Stimulated activated naive CD8-positive, alpha-beta T cell treated with anti-CD3 and anti-CD28 coated beads, Interleukin-15, Interleukin-2, amounts not matched to agents 100 ng/mL and 50 ng/mL, for 24 hours (primary cell): ENCODE data around the gene ATP10A.

ENCODE experiments used
- H3K27ac Mint-ChIP-seq: one replicate; pipeline ENCODE4 v1.8.0; 2021; ENCODE audit warnings: mild to moderate bottlenecking, mixed read lengths
- H3K27me3 Mint-ChIP-seq: one replicate; pipeline ENCODE4 v1.8.0; 2021; ENCODE audit warnings: mixed read lengths
- H3K36me3 Mint-ChIP-seq: one replicate; pipeline ENCODE4 v1.8.0; 2021; ENCODE audit warnings: low read depth, mixed read lengths
- H3K4me1 Mint-ChIP-seq: one replicate; pipeline ENCODE4 v1.8.0; 2021; ENCODE audit warnings: low read depth, mixed read lengths
- H3K4me3 Mint-ChIP-seq: one replicate; pipeline ENCODE4 v1.8.0; 2021; ENCODE audit warnings: mild to moderate bottlenecking, mixed read lengths
- H3K9me3 Mint-ChIP-seq: one replicate; pipeline ENCODE4 v1.8.0; 2021; ENCODE audit warnings: mixed read lengths

Gene ATP10A

GRCh38 chr15:25707656-25708365 lies 155.3 kb downstream of the ATP10A start:
- Mint-ChIP-seq H3K27ac (no peak overlapping the region), H3K4me1 (no peaks in the 10 kb centered on the region), H3K9me3 (no peaks in the 10 kb centered on the region), H3K27me3 (no peaks in the 10 kb centered on the region), H3K4me3 (no peak overlapping the region), H3K36me3 (peaks cover 11% of the 10 kb centered on the region)

DNA sequence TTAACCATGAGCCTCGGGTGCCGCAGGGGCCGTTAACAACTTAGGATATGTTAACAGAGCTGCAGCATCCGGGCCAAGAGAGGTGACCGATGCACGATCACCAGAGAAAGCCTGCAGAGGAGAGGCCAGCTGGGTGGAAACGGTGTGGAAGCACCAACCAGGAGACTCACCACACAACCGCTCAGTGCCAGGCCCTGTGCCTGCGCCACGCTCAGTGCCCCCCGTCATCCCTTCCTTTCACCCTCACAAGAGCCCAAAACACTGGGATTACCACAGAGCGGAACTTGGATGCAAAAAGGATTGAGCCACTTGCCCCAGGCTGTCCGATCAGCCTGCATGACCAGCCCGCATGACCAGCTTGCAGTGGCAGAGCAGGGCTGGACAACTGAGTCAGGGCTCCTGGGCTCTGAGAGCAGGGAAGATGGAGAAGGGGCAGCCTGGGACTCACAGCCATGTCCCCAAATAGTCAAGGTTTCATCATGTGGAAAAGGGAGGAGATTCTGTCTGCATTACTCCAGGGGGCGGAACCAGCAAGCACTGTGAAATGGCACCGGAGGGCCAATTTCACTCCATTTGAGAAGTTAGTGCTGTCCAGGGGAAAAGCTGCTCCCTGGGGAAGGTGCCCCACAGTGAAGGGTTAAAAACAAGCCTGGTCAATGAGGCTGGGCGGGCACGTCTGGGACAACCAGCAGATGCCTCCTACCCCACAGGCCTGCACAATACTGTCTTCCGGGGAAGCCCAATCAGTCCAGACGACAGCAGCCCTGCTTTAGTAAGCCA lies 156.8 kb downstream of the ATP10A start:
- Mint-ChIP-seq H3K27ac (no peak overlapping the region), H3K36me3 (peaks cover 11% of the 10 kb centered on the region), H3K4me1 (no peaks in the 10 kb centered on the region), H3K9me3 (no peaks in the 10 kb centered on the region), H3K4me3 (no peak overlapping the region), H3K27me3 (no peaks in the 10 kb centered on the region)

DNA sequence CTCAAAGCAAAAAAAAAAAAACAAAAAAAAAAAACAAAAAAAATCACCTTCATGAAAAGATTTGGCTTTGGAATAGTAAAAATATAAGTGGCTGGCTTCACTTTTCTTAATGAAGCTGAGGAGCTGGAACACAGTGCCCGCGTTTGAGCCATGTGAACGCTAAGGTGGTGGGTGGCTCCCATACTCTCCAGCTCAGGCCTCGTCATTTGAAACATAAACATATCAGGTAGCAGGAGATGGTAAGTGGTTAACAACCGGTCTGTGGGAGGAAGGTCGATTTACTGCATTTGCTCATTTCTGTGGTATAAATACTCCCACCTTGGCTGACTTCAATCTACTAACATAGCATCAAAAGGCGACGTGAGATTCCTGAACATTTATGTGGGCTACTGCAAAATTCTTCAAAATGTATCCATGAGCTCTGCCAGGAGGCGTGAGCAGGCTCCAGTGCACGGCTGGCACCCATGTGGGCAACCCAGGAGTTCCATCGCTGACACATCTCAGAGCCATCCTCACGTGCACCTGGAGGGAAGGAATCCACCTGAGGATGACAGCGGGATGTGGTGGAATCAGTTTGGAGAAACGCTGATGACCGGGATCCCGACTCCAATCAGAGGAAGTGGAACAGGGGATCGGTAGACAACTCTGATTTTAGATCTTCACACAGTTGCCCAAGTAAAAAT lies 157.6 kb downstream of the ATP10A start:
- Mint-ChIP-seq H3K36me3 (peaks cover 14% of the 10 kb centered on the region), H3K27me3 (no peaks in the 10 kb centered on the region), H3K9me3 (no peaks in the 10 kb centered on the region), H3K27ac (no peak overlapping the region), H3K4me1 (no peaks in the 10 kb centered on the region), H3K4me3 (no peak overlapping the region)

GRCh38 chr15:25703726-25704125 lies 159.4 kb downstream of the ATP10A start:
- no peak overlapping the region for H3K4me3 Mint-ChIP-seq
- no peaks in the 10 kb centered on the region for H3K27me3 Mint-ChIP-seq
- no peaks in the 10 kb centered on the region for H3K4me1 Mint-ChIP-seq
- H3K27ac Mint-ChIP-seq = no peak overlapping the region
- peaks cover 30% of the 10 kb centered on the region for H3K36me3 Mint-ChIP-seq
- H3K9me3 Mint-ChIP-seq = no peaks in the 10 kb centered on the region

GRCh38 chr15:25701721-25702465 lies 161.2 kb downstream of the ATP10A start:
- Mint-ChIP-seq H3K4me1 (no peaks in the 10 kb centered on the region), H3K9me3 (no peaks in the 10 kb centered on the region), H3K4me3 (no peak overlapping the region), H3K27ac (no peak overlapping the region), H3K27me3 (no peaks in the 10 kb centered on the region), H3K36me3 (peaks cover 36% of the 10 kb centered on the region)

GRCh38 chr15:25700916-25701315 lies 162.2 kb downstream of the ATP10A start:
- Mint-ChIP-seq H3K27me3 (no peaks in the 10 kb centered on the region), H3K27ac (no peak overlapping the region), H3K36me3 (peaks cover 40% of the 10 kb centered on the region), H3K9me3 (no peaks in the 10 kb centered on the region), H3K4me3 (no peak overlapping the region), H3K4me1 (no peaks in the 10 kb centered on the region)

DNA sequence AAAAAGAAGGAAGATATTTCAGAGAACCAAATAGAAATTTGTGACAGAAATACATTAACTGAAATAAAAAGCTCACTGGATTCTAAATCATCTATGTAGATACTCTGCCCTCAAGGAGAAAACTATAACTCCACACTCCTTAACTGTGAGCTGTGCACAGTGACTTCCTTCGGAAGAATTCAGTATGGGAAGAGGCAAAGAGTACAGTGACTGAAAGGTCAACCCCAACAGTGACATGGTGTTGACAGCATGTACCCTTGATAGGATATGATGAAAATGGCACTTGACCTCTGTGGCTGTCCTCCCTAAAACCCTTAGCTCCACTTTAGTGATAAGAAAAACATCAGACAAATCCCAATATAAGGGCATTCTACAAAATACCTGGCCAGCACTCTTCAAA lies 165.5 kb downstream of the ATP10A start:
- no peaks in the 10 kb centered on the region for H3K9me3 Mint-ChIP-seq
- H3K27ac Mint-ChIP-seq = no peak overlapping the region
- H3K4me3 Mint-ChIP-seq = no peak overlapping the region
- H3K27me3 Mint-ChIP-seq = no peaks in the 10 kb centered on the region
- no peaks in the 10 kb centered on the region for H3K4me1 Mint-ChIP-seq
- peaks cover 52% of the 10 kb centered on the region for H3K36me3 Mint-ChIP-seq

DNA sequence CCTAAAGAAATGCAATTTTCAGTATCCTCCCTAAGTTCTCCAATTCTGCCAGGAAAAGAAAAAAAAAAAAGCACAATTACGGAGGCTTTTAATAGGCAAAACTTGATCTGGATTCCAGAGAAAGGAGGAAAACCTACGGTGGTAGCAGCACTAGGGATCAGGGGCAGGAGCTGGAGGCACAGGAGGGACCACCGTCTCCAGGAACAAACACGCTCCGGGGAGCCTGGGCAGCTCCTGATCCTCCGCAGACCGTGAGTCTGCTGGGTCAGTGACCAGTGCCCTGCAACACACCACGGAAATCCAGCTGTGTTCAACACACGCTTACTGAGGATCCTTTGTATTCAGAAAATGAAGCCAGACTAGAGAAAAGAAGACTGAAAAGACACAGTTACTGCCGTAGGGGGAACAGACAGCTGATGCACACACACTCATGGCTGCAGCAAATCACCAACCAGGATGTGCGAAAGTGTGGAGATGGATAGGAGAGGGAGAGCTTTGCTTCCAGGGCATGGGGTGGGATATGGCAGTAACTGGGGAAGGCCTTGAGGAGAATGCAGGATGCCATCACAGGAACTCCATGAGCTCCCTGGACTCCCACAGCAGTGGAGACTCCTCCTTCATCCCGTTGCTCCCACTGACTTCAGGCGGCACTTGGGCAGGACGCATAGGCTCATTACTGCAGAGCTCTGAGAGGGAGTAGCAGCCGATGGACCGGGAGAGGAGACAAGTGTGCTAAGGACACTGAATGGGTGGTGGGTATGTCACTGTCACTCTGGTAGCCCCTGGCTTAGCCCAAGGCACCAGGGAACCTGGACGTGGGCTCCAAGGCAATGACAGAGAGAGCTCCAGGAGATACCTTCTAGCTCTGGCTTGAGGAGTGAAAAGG lies 167.0 kb downstream of the ATP10A start:
- Mint-ChIP-seq H3K27me3 (no peaks in the 10 kb centered on the region), H3K4me3 (no peak overlapping the region), H3K4me1 (no peaks in the 10 kb centered on the region), H3K27ac (no peak overlapping the region), H3K9me3 (no peaks in the 10 kb centered on the region), H3K36me3 (peaks cover 63% of the 10 kb centered on the region)

DNA sequence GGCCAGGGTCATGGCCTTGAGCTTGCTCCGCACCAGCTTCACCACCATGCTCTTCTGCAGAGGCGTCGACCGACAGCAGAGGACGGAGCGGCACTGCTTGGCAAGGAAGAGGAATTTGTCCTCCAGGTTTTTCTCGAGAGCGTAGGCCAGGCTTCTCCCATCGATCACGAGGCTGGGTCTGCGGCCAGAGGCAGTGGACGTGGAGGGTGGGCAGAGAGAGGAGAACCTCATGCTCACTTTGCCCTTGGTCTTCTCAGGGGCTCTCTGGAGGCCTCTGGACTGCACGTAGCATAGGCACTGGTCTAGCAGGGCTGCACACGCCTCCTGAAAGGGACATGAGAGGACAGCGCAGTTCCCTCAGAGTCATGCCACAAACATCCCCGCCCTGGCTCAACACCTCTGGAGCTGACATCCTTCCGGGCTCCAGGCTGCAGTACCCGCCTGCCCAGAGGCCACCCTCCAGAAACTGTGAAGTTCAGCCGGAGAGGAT lies 168.3 kb downstream of the ATP10A start:
- Mint-ChIP-seq H3K9me3 (no peaks in the 10 kb centered on the region), H3K36me3 (peaks cover 60% of the 10 kb centered on the region), H3K27me3 (no peaks in the 10 kb centered on the region), H3K27ac (no peak overlapping the region), H3K4me3 (no peak overlapping the region), H3K4me1 (no peaks in the 10 kb centered on the region)

- H3K4me1 Mint-ChIP-seq = no peaks in the 10 kb centered on the region
- H3K4me3 Mint-ChIP-seq = no peak overlapping the region
- no peaks in the 10 kb centered on the region for H3K27me3 Mint-ChIP-seq
- peaks cover 56% of the 10 kb centered on the region for H3K36me3 Mint-ChIP-seq
- no peaks in the 10 kb centered on the region for H3K9me3 Mint-ChIP-seq
- H3K27ac Mint-ChIP-seq = no peak overlapping the region
Measured at GRCh38 chr15:25694239-25694584, 168.9 kb downstream of the ATP10A start.

DNA sequence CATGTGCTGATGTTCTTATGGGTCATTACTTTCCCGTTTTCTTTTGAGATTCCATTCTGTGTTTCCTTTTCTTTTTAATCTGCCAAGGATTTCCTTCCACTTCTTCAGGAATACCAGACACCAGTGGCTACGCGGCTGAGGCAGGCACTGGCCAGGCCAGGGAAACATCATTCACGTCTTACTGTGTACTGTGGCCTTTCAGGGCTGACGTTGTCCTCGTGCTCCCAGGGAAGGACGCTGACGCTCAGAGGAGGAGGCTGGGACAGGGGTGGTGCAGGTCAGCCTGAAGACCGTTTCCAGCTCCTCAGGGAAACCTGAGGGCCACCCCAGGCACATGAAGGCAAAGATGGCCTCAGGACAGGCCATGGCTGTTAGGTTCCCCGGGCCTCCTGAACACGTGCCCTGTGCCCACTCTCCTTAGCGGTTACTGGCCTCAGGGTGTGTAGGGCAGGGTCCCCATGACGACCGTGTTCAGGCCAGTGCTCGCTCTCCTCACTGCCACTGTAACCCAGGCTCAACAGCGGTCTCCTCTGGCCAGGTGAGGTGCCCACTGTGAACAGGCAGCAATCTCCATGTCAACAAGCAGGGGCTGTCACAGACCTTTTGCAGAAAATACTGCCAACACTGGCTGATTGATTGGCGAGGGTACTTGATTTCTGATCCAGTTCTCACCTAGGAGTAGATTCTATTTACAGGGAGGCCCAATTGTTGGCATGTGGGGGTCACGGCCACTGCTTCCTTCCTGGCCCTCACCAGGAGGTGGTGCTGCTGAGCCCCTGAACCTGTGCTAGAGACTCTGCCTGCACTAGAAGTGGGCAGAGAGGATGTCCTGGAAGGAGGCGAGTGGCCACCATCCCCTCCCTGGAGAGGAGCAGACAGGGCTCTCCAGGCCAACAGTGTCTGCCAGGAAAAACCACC lies 169.5 kb downstream of the ATP10A start:
- Mint-ChIP-seq H3K27ac (no peak overlapping the region), H3K9me3 (no peaks in the 10 kb centered on the region), H3K27me3 (no peaks in the 10 kb centered on the region), H3K36me3 (peaks cover 50% of the 10 kb centered on the region), H3K4me3 (no peak overlapping the region), H3K4me1 (no peaks in the 10 kb centered on the region)

DNA sequence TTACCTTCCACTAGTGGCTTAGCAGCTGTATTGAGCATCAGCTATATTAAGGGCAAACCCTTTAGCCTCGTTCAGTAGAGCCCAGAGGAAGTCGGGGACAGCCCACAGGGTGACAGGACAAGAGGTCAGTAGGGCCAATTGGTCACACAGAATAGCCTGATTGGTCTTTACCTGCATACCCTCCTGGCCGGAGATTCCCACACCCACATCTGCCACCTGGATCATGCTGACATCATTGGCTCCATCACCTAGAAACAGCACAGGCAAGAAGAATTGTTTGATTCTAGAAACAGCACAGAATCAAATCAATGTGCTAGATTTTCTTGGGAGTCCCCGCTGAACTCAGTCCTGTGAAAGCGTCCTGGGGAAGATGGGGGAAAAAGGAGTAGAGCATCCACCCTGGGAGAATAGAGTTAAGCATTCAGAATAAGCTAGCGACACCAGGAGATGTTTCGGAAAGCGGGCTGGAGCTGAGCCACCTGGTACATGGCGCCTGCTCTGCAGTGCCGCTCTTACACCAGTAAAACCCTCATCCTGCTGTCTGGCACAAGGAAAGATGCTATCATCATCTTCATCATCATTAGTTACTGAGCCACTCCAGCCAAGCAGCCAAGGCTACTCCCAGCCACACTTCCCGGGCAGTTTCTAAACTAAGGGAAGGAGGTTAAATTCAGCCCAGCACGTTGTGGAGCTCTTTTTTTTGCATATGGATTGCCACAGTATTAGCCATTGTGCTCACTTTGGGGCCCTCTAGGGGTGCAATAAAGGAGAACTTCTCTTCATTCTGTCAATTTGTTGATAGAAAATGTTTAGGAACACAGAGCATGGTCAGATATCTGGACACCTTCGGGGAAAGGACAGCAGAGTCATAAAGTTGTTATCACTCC lies 171.3 kb downstream of the ATP10A start:
- Mint-ChIP-seq H3K9me3 (no peaks in the 10 kb centered on the region), H3K4me1 (no peaks in the 10 kb centered on the region), H3K27me3 (no peaks in the 10 kb centered on the region), H3K27ac (no peak overlapping the region), H3K36me3 (peaks cover 44% of the 10 kb centered on the region), H3K4me3 (no peak overlapping the region)
